ENCODE measurements around the gene LRRC27. TPM values are rescaled to one million over a fixed set of nuclear protein-coding genes. Genes with fewer than 3 reads are reported as not detected.

LRRC27 gene
- total and polyA plus RNA-seq, 2 experiments from 2014 or later, result 19.0 to 21.8 TPM

- DNase-seq (ENCODE audit: low read depth in 1 of 2, low spot score in 1 of 2), result no peak
- H3K4me3 ChIP-seq, result no peak overlapping the region
- peaks cover 9% of the 10 kb centered on the region for H3K36me3 ChIP-seq
- no peak for TF ChIP-seq CTCF (IDR thresholded peaks at IDR 0.05; ENCODE audit: low read depth, low read length)
- H3K4me1 ChIP-seq (ENCODE audit: low read depth), result no peaks in the 10 kb centered on the region
- H3K27me3 ChIP-seq, result no peaks in the 10 kb centered on the region
- no peaks in the 10 kb centered on the region for H3K9me3 ChIP-seq (ENCODE audit: low read depth)
- no peak overlapping the region for H3K27ac ChIP-seq
Measured at GRCh38 chr10:132365102-132365501, 33.1 kb downstream of the LRRC27 start.

- H3K4me1 ChIP-seq (ENCODE audit: low read depth), result no peaks in the 10 kb centered on the region
- no peak overlapping the region for H3K4me3 ChIP-seq
Measured at GRCh38 chr10:132366006-132366405, 34.0 kb downstream of the LRRC27 start.

GRCh38 chr10:132366499-132366898, 34.5 kb downstream of the LRRC27 start:
- TF ChIP-seq CTCF (IDR thresholded peaks at IDR 0.05; ENCODE audit: low read depth, low read length), result no peak
- Histone ChIP-seq H3K4me1 (ENCODE audit: low read depth) (no peaks in the 10 kb centered on the region), H3K36me3 (peaks cover 9% of the 10 kb centered on the region)

More at GRCh38 chr10:132366006-132366405, 34.0 kb downstream of the LRRC27 start:
- Histone ChIP-seq H3K9me3 (ENCODE audit: low read depth) (no peaks in the 10 kb centered on the region), H3K27me3 (no peaks in the 10 kb centered on the region), H3K27ac (no peak overlapping the region), H3K36me3 (peaks cover 9% of the 10 kb centered on the region)
- TF ChIP-seq CTCF (IDR thresholded peaks at IDR 0.05; ENCODE audit: low read depth, low read length), result no peak
- no peak for DNase-seq (ENCODE audit: low read depth in 1 of 2, low spot score in 1 of 2)

GRCh38 chr10:132368391-132368790, 36.4 kb downstream of the LRRC27 start:
- Histone ChIP-seq H3K36me3 (peaks cover 9% of the 10 kb centered on the region), H3K9me3 (ENCODE audit: low read depth) (no peaks in the 10 kb centered on the region), H3K27me3 (no peaks in the 10 kb centered on the region), H3K4me3 (no peak overlapping the region), H3K4me1 (ENCODE audit: low read depth) (no peaks in the 10 kb centered on the region), H3K27ac (no peak overlapping the region)
- DNase-seq (ENCODE audit: low read depth in 1 of 2, low spot score in 1 of 2), result no peak
- TF ChIP-seq CTCF (IDR thresholded peaks at IDR 0.05; ENCODE audit: low read depth, low read length), result no peak

More at GRCh38 chr10:132366499-132366898, 34.5 kb downstream of the LRRC27 start:
- H3K4me3 ChIP-seq, result no peak overlapping the region
- no peaks in the 10 kb centered on the region for H3K9me3 ChIP-seq (ENCODE audit: low read depth)
- H3K27ac ChIP-seq, result no peak overlapping the region
- no peaks in the 10 kb centered on the region for H3K27me3 ChIP-seq
- no peak for DNase-seq (ENCODE audit: low read depth in 1 of 2, low spot score in 1 of 2)

GRCh38 chr10:132368881-132369635, 37.1 kb downstream of the LRRC27 start:
- no peaks in the 10 kb centered on the region for H3K4me1 ChIP-seq (ENCODE audit: low read depth)
- H3K9me3 ChIP-seq (ENCODE audit: low read depth), result no peaks in the 10 kb centered on the region
- no peak for DNase-seq (ENCODE audit: low read depth in 1 of 2, low spot score in 1 of 2)
- H3K4me3 ChIP-seq, result no peak overlapping the region
- peaks cover 9% of the 10 kb centered on the region for H3K36me3 ChIP-seq
- no peaks in the 10 kb centered on the region for H3K27me3 ChIP-seq
- no peak overlapping the region for H3K27ac ChIP-seq
- TF ChIP-seq CTCF (IDR thresholded peaks at IDR 0.05; ENCODE audit: low read depth, low read length), result no peak

Data from cardiac muscle cell (in vitro differentiated cells and primary cell).